H9 (cell line): ENCODE data around the gene ETFA. TPM values are rescaled to one million over a fixed set of nuclear protein-coding genes. Genes with fewer than 3 reads are reported as not detected.

Experiments
- DNase-seq: peaks from one replicate; pipeline ENCODE4 v3.0.0-alpha.2; 2017
- H2AFZ ChIP-seq: one replicate; pipeline ENCODE4 v1.6.1; 2013; ENCODE audit warnings: mild to moderate bottlenecking, low read length, control low read depth, moderate library complexity
- H2AK5ac ChIP-seq: 2 replicates; pipeline ENCODE4 v1.6.1; 2013; ENCODE audit warnings: low read length, control low read depth, mixed read lengths; ENCODE audit not compliant: insufficient read length
- H2BK120ac ChIP-seq: one replicate; pipeline ENCODE4 v1.6.1; 2013; ENCODE audit warnings: low read depth, mild to moderate bottlenecking, low read length, control low read depth, inconsistent platforms; ENCODE audit not compliant: poor library complexity, severe bottlenecking
- H2BK12ac ChIP-seq: 2 replicates; pipeline ENCODE4 v1.6.1; 2013; ENCODE audit warnings: low read length, control low read depth, mixed read lengths, low read depth; ENCODE audit not compliant: insufficient read length
- H2BK15ac ChIP-seq: 2 replicates; pipeline ENCODE4 v1.6.1; 2013; ENCODE audit warnings: low read depth, low read length, control low read depth
- H2BK20ac ChIP-seq: one replicate; pipeline ENCODE4 v1.6.1; 2013; ENCODE audit warnings: low read depth, mild to moderate bottlenecking, low read length, control low read depth, inconsistent platforms; ENCODE audit not compliant: poor library complexity, severe bottlenecking
- H2BK5ac ChIP-seq: 2 replicates; pipeline ENCODE4 v1.6.1; 2013; ENCODE audit warnings: low read length, control low read depth, mixed read lengths; ENCODE audit not compliant: insufficient read length
- H3K14ac ChIP-seq: 2 replicates; pipeline ENCODE4 v1.6.1; 2013; ENCODE audit warnings: low read length, control low read depth; ENCODE audit not compliant: insufficient read depth
- H3K18ac ChIP-seq: 2 replicates; pipeline ENCODE4 v1.6.1; 2013; ENCODE audit warnings: low read depth, mild to moderate bottlenecking, mixed read lengths, low read length, control low read depth; ENCODE audit not compliant: insufficient read length
- H3K23ac ChIP-seq: 2 replicates; pipeline ENCODE4 v1.6.1; 2013; ENCODE audit warnings: low read length, control low read depth, mixed read lengths, low read depth; ENCODE audit not compliant: insufficient read length
- H3K23me2 ChIP-seq: 2 replicates; pipeline ENCODE4 v1.6.1; 2013; ENCODE audit warnings: low read depth, mild to moderate bottlenecking, mixed read lengths, low read length, control low read depth; ENCODE audit not compliant: insufficient read length, poor library complexity, severe bottlenecking
- H3K27ac ChIP-seq: 2 replicates; pipeline ENCODE4 v1.5.1; 2013; ENCODE audit warnings: low read length, control low read depth, mixed read lengths, low read depth; ENCODE audit not compliant: insufficient read length
- H3K27me3 ChIP-seq: 2 replicates; pipeline ENCODE4 v1.6.1; 2013; ENCODE audit warnings: low read length, control low read depth, inconsistent platforms; ENCODE audit not compliant: insufficient read depth
- H3K4ac ChIP-seq: 2 replicates; pipeline ENCODE4 v1.6.1; 2013; ENCODE audit warnings: low read depth, mild to moderate bottlenecking, control low read depth, inconsistent platforms, low read length, moderate library complexity
- H3K4me1 ChIP-seq: 2 replicates; pipeline ENCODE4 v1.6.1; 2013; ENCODE audit warnings: low read length, control low read depth, inconsistent platforms; ENCODE audit not compliant: insufficient read depth
- H3K4me2 ChIP-seq: 2 replicates; pipeline ENCODE4 v1.6.1; 2013; ENCODE audit warnings: low read length, control low read depth, mixed read lengths; ENCODE audit not compliant: insufficient read length, insufficient read depth
- H3K56ac ChIP-seq: 2 replicates; pipeline ENCODE4 v1.6.1; 2013; ENCODE audit warnings: low read depth, mild to moderate bottlenecking, mixed read lengths, low read length, control low read depth; ENCODE audit not compliant: insufficient read length
- H3K79me1 ChIP-seq: 2 replicates; pipeline ENCODE4 v1.6.1; 2013; ENCODE audit warnings: low read depth, mild to moderate bottlenecking, moderate library complexity, low read length, control low read depth, inconsistent platforms; ENCODE audit not compliant: insufficient read depth, poor library complexity, severe bottlenecking
- H3K79me2 ChIP-seq: 2 replicates; pipeline ENCODE4 v1.6.1; 2013; ENCODE audit warnings: low read length, control low read depth, inconsistent platforms; ENCODE audit not compliant: insufficient read depth
- H3K9ac ChIP-seq: 2 replicates; pipeline ENCODE4 v1.6.1; 2013; ENCODE audit warnings: low read length, control low read depth, mixed read lengths; ENCODE audit not compliant: insufficient read length; ENCODE audit errors: extremely low read depth
- H3K9me3 ChIP-seq: one replicate; pipeline ENCODE4 v1.6.1; 2013; ENCODE audit warnings: low read depth, low read length, inconsistent platforms; ENCODE audit not compliant: control insufficient read depth
- H3T11ph ChIP-seq: one replicate; pipeline ENCODE4 v1.6.1; 2013; ENCODE audit warnings: mild to moderate bottlenecking, low read length, control low read depth, inconsistent platforms
- H4K20me1 ChIP-seq: one replicate; pipeline ENCODE4 v1.6.1; 2013; ENCODE audit not compliant: control insufficient read depth, insufficient read length, insufficient read depth
- H4K5ac ChIP-seq: 2 replicates; pipeline ENCODE4 v1.6.1; 2013; ENCODE audit warnings: low read depth, mild to moderate bottlenecking, mixed read lengths, low read length, control low read depth; ENCODE audit not compliant: insufficient read length
- H4K8ac ChIP-seq: replicated peaks from 2 replicates; pipeline ENCODE4 v1.6.1; 2013; ENCODE audit warnings: low read length, control low read depth, mixed read lengths, low read depth; ENCODE audit not compliant: insufficient read length
- H4K91ac ChIP-seq: 2 replicates; pipeline ENCODE4 v1.6.1; 2013; ENCODE audit warnings: low read depth, mild to moderate bottlenecking, moderate library complexity, mixed read lengths, low read length, control low read depth; ENCODE audit not compliant: insufficient read length
- H3K27ac Mint-ChIP-seq, 3 experiments: 2 replicates in 2 of 3; 3 replicates in 1 of 3; pipeline ENCODE4 v1.8.0; 2020 to 2021; ENCODE audit warnings: mixed read lengths in 3 of 3, mild to moderate bottlenecking in 1 of 3, moderate library complexity in 1 of 3
- H3K27me3 Mint-ChIP-seq: 2 replicates; pipeline ENCODE4 v1.8.0; 2021; ENCODE audit warnings: low read depth, mild to moderate bottlenecking, moderate library complexity, mixed read lengths
- H3K36me3 Mint-ChIP-seq, 3 experiments: 2 replicates in 2 of 3; 3 replicates in 1 of 3; pipeline ENCODE4 v1.8.0; 2020 to 2021; ENCODE audit warnings: low read depth in 3 of 3, mixed read lengths in 3 of 3; ENCODE audit not compliant: insufficient read depth in 1 of 3
- H3K4me1 Mint-ChIP-seq, 2 experiments: 2 replicates each; pipeline ENCODE4 v1.8.0; 2020; ENCODE audit warnings: mixed read lengths in 2 of 2
- H3K4me3 Mint-ChIP-seq, 2 experiments: 2 replicates in 1 of 2; 3 replicates in 1 of 2; pipeline ENCODE4 v1.8.0; 2020 to 2021; ENCODE audit warnings: mild to moderate bottlenecking in 2 of 2, mixed read lengths in 2 of 2, moderate library complexity in 1 of 2
- H3K9me3 Mint-ChIP-seq, 2 experiments: 2 replicates in 1 of 2; 3 replicates in 1 of 2; pipeline ENCODE4 v1.8.0; 2020; ENCODE audit warnings: mild to moderate bottlenecking in 2 of 2, mixed read lengths in 2 of 2, moderate library complexity in 1 of 2
- CTCF ChIP-seq: fragments of 200-600 bp; sonication (generic); conservative IDR thresholded peaks from 3 replicates; pipeline ENCODE4 v1.8.0; 2021; ENCODE audit warnings: antibody characterized with exemption, mild to moderate bottlenecking
- WGBS: extraction: QIAGEN DNeasy Blood & Tissue Kit; methylation state at CpG from one replicate; pipeline ENCODE4 v1.1.7; 2013; ENCODE audit warnings: missing lambda C conversion rate, low lambda C conversion rate, mixed read lengths; ENCODE audit not compliant: insufficient read length; ENCODE audit errors: extremely low coverage; 5-methylcytosine and 5-hydroxymethylcytosine counted together
- total RNA-seq: library from RNA; stranded (reverse); gene quantifications from 2 replicates; pipeline ENCODE4 v1.2.1, GENCODE V29; 2021

Gene ETFA
- total RNA-seq, 1 experiment from 2014 or later, result 109 TPM

GRCh38 chr15:76325704-76326103 is 14.4 kb upstream of the ETFA start:
- Mint-ChIP-seq H3K4me3 (no peak overlapping the region), H3K4me1 (peaks cover 7 to 10% of the 10 kb centered on the region in 2 experiments), H3K27ac (no peak overlapping the region), H3K36me3 (no peaks in the 10 kb centered on the region), H3K9me3 (no peaks in the 10 kb centered on the region), H3K27me3 (peaks cover 40% of the 10 kb centered on the region)
- Histone ChIP-seq H3K9me3 (no peaks in the 10 kb centered on the region), H2AK5ac (no peak overlapping the region), H3K4me1 (no peaks in the 10 kb centered on the region), H4K20me1 (no peaks in the 10 kb centered on the region), H2BK12ac (no peak overlapping the region), H3K27me3 (no peaks in the 10 kb centered on the region; the same call in 1 of the 2 replicates), H2AFZ (no peak overlapping the region), H2BK15ac (no peak overlapping the region), H4K5ac (no peak overlapping the region), H3K79me1 (no peaks in the 10 kb centered on the region), H3K4ac (no peak overlapping the region), H3T11ph (no peak overlapping the region), H3K18ac (no peak overlapping the region), H3K56ac (no peak overlapping the region), H3K79me2 (no peaks in the 10 kb centered on the region), H4K8ac (no peak overlapping the region), H3K14ac (no peak overlapping the region), H2BK5ac (no peak overlapping the region), H3K9ac (no peak overlapping the region), H3K23ac (no peak overlapping the region), H3K4me2 (no peak overlapping the region), H4K91ac (no peak overlapping the region), H3K23me2 (no peaks in the 10 kb centered on the region), H3K27ac (no peak overlapping the region), H2BK120ac (no peak overlapping the region), H2BK20ac (no peak overlapping the region)
- no peak for DNase-seq
- TF ChIP-seq CTCF, result no peak
- WGBS, result no CpG with 5 or more reads among the region's 2 CpGs
